ENCODE data around the gene UHRF2. TPM values are rescaled to one million over a fixed set of nuclear protein-coding genes. Genes with fewer than 3 reads are reported as not detected.

UHRF2 gene
- total and polyA plus RNA-seq, 9 of the 15 experiments (the other 6 are each of a cell fraction or from before 2014, with no cell fraction given), result 5.6 to 39.0 (median 20.1) TPM

- TF ChIP-seq ZBTB33 (CRISPR knock-in tag; IDR thresholded peaks at IDR 0.05) (no peak), PHF21A (IDR thresholded peaks at IDR 0.05; ENCODE audit: borderline replicate concordance, low read depth) (no peak), ZKSCAN3 (CRISPR knock-in tag; IDR thresholded peaks at IDR 0.05) (no peak), ZNF41 (CRISPR knock-in tag; conservative IDR thresholded peaks at IDR 0.05) (no peak), MAFG (tag; conservative IDR thresholded peaks at IDR 0.05) (peak; percentile 94), CBX5 (IDR thresholded peaks at IDR 0.05; ENCODE audit: borderline replicate concordance, low read depth) (no peak), SRSF9 (IDR thresholded peaks at IDR 0.05; ENCODE audit: borderline replicate concordance, low read depth, low read length) (no peak), THRB (CRISPR knock-in tag; conservative IDR thresholded peaks at IDR 0.05) (no peak), NFYB (IDR thresholded peaks at IDR 0.05; ENCODE audit: extremely low read depth, insufficient read length) (no peak), RBM14 (IDR thresholded peaks at IDR 0.05; ENCODE audit: borderline replicate concordance, insufficient read depth, low read depth, low read length) (no peak)
Measured at GRCh38 chr9:6473151-6473550, 60.2 kb downstream of the UHRF2 start (continued).
